PC-9 (cell line): ENCODE results near the gene PDE10A.

Source experiments
- CTCF ChIP-seq: fragments of 200-600 bp; sonication (generic); conservative IDR thresholded peaks from 2 replicates; pipeline ENCODE4 v1.6.1; 2017; ENCODE audit warnings: mixed run types, antibody characterized with exemption, mild to moderate bottlenecking, moderate library complexity
- EZH2 ChIP-seq: fragments of 200-600 bp; sonication (generic); IDR thresholded peaks from 2 replicates; pipeline ENCODE4 v1.8.0; 2017; ENCODE audit warnings: antibody characterized with exemption, low read depth

GRCh38 chr6:165594584-165595333 is 68.3 kb downstream of the PDE10A start:
- no peak for TF ChIP-seq EZH2
- no peak for TF ChIP-seq CTCF
